ENCODE measurements around the gene WDR88. TPM values are rescaled to one million over a fixed set of nuclear protein-coding genes. Genes with fewer than 3 reads are reported as not detected.
"Not testable (repeated sequence)": the region's sequence is repeated elsewhere in the genome, so short reads cannot be mapped to it uniquely, and the experiment has no call there.

The WDR88 gene
- total RNA-seq, 2 experiments from 2014 or later, result not detected

DNA sequence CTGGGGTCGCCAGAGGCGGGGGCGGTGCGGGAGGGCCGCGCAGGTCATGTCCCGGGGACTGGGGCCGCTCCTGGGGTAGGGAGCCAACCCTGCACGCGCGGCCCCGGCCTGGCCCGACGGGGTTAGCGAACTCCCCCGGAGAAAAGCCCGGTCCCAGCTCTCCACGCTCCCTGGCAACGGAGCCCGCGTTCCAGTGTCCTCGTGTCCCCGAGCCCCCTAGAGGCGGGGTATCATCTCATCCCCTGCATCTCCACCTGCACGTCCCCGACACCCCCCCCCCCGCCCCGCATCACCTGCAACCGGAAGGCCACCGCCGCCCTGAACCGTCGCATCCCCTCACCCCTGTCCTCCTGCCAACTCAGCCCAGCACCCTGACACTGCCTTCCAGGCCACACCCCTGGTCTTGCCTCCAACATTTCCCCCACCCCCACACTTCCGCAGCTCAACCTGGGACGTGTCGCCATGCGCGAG, 2.7 kb downstream of the WDR88 start:
- peaks cover 7% of the 10 kb centered on the region for H3K36me3 Mint-ChIP-seq
- ChIA-PET CTCF (interaction anchor here (1.4 to 1.7 kb wide), 2 partner anchors 8 to 50 kb away, joined by 4 to 7 read pairs; no protein-coding TSS in a partner anchor), POLR2A (no interaction called here)
- peaks cover 3% of the 10 kb centered on the region for H3K4me1 Mint-ChIP-seq (ENCODE audit: low read depth)
- no peaks in the 10 kb centered on the region for H3K27me3 Mint-ChIP-seq
- peak; percentile 76 for DNase-seq
- intact Hi-C loops (cut with micrococcal nuclease), result no loop called here
- no peak overlapping the region for H3K27ac Mint-ChIP-seq
- H3K9me3 Mint-ChIP-seq, result no peaks in the 10 kb centered on the region
- H3K4me3 Mint-ChIP-seq, result peak overlapping the region; percentile 55

DNA sequence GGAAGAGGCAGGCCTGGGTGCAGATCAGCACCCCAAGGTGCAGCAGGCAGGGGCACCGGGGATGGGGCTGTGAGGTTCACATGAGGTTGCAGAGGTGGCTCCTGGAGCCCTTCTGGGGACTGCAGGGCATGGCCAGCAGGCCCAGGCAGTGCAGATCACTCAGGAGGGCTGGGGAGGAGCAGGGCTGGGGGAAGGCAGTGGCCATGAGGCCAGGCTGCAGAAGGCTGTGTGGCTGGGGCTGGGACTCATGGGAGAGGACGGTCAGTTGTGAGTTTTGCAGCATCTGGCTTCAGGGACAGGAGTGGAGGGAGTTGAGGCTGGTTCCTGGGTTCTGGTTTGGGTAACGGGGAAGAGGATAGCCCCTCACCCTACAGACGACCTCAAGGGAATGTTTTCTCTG, 7.3 kb downstream of the WDR88 start:
- H3K27me3 Mint-ChIP-seq, result peaks cover 7% of the 10 kb centered on the region
- POLR2A ChIA-PET, result no interaction called here
- no peaks in the 10 kb centered on the region for H3K9me3 Mint-ChIP-seq
- intact Hi-C loops (cut with micrococcal nuclease), result no loop called here
- no peak overlapping the region for H3K27ac Mint-ChIP-seq
- no peaks in the 10 kb centered on the region for H3K36me3 Mint-ChIP-seq
- CTCF ChIA-PET, result interaction anchor here (0.8 kb wide), 1 partner anchor 45 kb away, joined by 3 read pairs; no protein-coding TSS in a partner anchor
- H3K4me3 Mint-ChIP-seq, result no peak overlapping the region
- peaks cover 7% of the 10 kb centered on the region for H3K4me1 Mint-ChIP-seq (ENCODE audit: low read depth)
- DNase-seq, result no peak

DNA sequence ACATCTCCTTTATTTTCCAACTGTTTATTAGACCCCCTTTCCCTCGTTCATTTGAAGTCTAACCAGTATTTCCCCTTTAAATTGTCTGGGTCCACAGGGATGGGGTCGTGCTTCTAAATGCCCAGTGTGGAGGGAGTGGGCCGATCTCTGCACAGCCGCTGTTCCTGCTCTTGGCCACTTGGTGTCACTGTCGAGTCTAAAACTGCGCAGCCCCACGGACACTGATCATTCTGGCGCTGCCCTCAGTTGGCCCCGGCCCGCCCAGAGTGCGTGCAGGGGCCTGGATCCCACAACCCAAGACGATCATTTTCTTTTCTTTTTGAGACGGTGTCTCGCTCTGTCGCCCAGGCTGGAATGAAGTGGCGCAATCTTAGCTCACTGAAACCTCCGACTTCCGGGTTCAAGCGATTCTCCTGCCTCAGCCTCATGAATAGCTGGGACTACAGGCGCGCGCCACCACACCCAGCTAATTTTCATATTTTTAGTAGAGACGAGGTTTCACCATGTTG, 12.0 kb downstream of the WDR88 start:
- peak overlapping the region; percentile 31 for H3K4me3 Mint-ChIP-seq
- peaks cover 4% of the 10 kb centered on the region for H3K4me1 Mint-ChIP-seq (ENCODE audit: low read depth)
- no peaks in the 10 kb centered on the region for H3K36me3 Mint-ChIP-seq
- CTCF ChIA-PET, result interaction anchor here (0.6 to 4.1 kb wide), 21 partner anchors 10 to 265 kb away, joined by 3 to 54 read pairs (median 4); no protein-coding TSS in a partner anchor
- peak; percentile 75 for DNase-seq
- no peaks in the 10 kb centered on the region for H3K9me3 Mint-ChIP-seq
- intact Hi-C loops (cut with micrococcal nuclease), result loop anchor here (1.0 to 5.0 kb wide), 4 partner anchors 17 to 263 kb away; no protein-coding TSS in a partner anchor
- peak overlapping the region; percentile 28 for H3K27ac Mint-ChIP-seq
- POLR2A ChIA-PET, result no interaction called here
- H3K27me3 Mint-ChIP-seq, result peaks cover 7% of the 10 kb centered on the region

DNA sequence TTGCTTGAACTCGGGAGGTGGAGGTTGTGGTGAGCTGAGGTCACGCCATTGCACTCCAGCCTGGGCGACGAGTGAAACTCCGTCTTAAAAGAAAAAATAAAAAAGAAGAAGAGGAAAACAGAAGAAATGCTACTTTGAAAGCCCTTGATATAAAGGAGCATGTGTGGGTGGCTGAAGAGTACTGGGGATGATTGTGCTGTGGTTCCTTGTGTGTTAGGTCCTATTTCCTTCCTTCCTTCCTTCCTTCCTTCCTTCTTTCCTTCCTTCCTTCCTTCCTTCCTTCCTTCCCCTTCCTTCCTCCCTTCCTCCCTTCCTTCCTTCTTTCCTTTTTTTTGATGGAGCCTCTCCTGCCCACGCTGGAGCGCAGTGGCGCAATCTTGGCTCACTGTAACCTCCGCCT, 14.3 kb downstream of the WDR88 start:
- Mint-ChIP-seq H3K36me3 (no peaks in the 10 kb centered on the region), H3K4me1 (ENCODE audit: low read depth) (peaks cover 4% of the 10 kb centered on the region), H3K27ac (no peak overlapping the region), H3K9me3 (no peaks in the 10 kb centered on the region), H3K4me3 (no peak overlapping the region), H3K27me3 (peaks cover 7% of the 10 kb centered on the region)
- ChIA-PET CTCF (interaction anchor here (2.8 to 4.1 kb wide), 2 partner anchors 31 to 38 kb away, joined by 37 to 54 read pairs; no protein-coding TSS in a partner anchor), POLR2A (no interaction called here)
- DNase-seq, result no peak
- intact Hi-C loops (cut with micrococcal nuclease), result no loop called here

DNA sequence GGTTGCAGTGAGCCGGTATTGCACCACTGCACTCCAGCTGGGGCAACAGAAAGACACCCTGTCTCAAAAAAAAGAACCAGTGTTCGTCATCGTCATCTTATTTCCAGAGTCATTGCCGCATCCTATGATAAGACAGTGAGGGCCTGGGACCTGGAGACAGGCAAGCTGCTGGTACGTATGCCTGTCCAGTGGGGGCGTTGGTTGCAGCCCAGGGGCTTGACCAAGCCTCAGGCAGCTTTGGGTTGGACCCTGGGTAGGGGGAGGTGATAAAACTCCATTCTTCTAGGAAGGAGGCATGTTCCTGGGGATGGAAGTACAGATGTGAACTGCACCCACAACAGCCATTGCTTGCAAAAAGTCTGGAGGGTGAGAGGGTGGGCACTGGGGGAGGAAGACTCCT, 15.6 kb downstream of the WDR88 start:
- H3K4me3 Mint-ChIP-seq, result no peak overlapping the region
- peaks cover 4% of the 10 kb centered on the region for H3K4me1 Mint-ChIP-seq (ENCODE audit: low read depth)
- CTCF ChIA-PET, result interaction anchor here (0.6 to 4.1 kb wide), 3 partner anchors 24 to 37 kb away, joined by 3 to 54 read pairs (median 7); no protein-coding TSS in a partner anchor
- DNase-seq, result no peak
- H3K9me3 Mint-ChIP-seq, result no peaks in the 10 kb centered on the region
- POLR2A ChIA-PET, result no interaction called here
- H3K27ac Mint-ChIP-seq, result no peak overlapping the region
- intact Hi-C loops (cut with micrococcal nuclease), result no loop called here
- H3K36me3 Mint-ChIP-seq, result no peaks in the 10 kb centered on the region
- peaks cover 4% of the 10 kb centered on the region for H3K27me3 Mint-ChIP-seq

DNA sequence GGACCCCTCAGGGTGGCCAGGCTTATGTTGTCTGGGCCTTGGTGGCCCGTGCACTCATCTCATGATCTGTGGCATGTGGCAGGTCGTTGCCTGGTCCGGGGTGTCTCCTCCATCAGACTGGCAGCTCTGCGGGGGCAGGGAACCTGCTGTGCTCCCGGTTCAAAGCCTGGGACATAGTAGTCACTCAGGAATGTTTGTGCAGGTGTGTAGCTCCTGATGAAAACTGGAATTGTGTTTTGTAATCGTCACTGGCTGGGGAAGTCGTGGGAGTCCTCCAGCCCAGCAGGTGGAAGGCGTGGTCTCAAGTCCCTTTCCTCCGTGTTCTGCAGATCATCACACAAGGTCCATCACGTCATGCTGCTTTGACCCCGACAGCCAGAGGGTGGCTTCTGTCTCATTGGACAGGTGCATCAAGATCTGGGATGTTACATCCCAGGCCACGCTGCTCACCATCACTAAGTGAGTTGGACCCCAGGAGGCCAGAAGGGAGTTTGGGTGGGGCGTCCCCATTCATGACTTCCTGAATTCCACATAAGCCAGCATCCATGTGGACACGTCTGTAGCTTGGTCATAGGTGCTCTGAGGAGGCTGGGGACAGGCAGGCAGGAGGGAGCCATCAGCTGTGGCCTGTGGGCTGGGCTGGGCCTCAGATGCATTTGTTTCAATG, 19.1 kb downstream of the WDR88 start:
- ChIA-PET POLR2A (no interaction called here), CTCF (interaction anchor here (1.2 kb wide), 1 partner anchor 9 kb away, joined by 3 read pairs; no protein-coding TSS in a partner anchor)
- H3K4me1 Mint-ChIP-seq (ENCODE audit: low read depth), result no peaks in the 10 kb centered on the region
- H3K36me3 Mint-ChIP-seq, result no peaks in the 10 kb centered on the region
- no peak overlapping the region for H3K4me3 Mint-ChIP-seq
- no peaks in the 10 kb centered on the region for H3K27me3 Mint-ChIP-seq
- intact Hi-C loops (cut with micrococcal nuclease), result no loop called here
- no peaks in the 10 kb centered on the region for H3K9me3 Mint-ChIP-seq
- DNase-seq, result no peak
- H3K27ac Mint-ChIP-seq, result no peak overlapping the region

DNA sequence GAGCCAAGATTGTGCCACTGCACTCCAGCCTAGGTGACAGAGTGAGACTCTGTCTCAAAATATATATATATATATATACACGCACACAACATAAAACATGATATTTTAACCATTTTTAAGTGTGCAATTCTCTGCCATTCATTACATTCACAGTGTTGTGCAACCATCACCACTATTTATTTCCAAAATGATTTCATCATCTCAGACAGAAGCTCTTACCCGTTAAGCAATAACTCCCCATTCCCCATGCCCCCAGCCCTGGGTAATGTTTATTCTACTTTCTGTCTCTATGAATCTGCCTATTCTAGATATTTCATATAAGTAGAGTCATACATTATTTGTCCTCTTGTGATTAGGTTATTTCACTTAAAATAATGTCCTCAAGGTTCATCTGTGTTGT, 20.3 kb downstream of the WDR88 start:
- POLR2A ChIA-PET, result no interaction called here
- H3K9me3 Mint-ChIP-seq, result no peaks in the 10 kb centered on the region
- no peak overlapping the region for H3K4me3 Mint-ChIP-seq
- DNase-seq, result no peak
- no peak overlapping the region for H3K27ac Mint-ChIP-seq
- H3K36me3 Mint-ChIP-seq, result no peaks in the 10 kb centered on the region
- CTCF ChIA-PET, result interaction anchor here (0.7 to 0.8 kb wide), 2 partner anchors 25 to 278 kb away, joined by 3 read pairs; no protein-coding TSS in a partner anchor
- no peaks in the 10 kb centered on the region for H3K27me3 Mint-ChIP-seq
- no peaks in the 10 kb centered on the region for H3K4me1 Mint-ChIP-seq (ENCODE audit: low read depth)
- intact Hi-C loops (cut with micrococcal nuclease), result no loop called here

DNA sequence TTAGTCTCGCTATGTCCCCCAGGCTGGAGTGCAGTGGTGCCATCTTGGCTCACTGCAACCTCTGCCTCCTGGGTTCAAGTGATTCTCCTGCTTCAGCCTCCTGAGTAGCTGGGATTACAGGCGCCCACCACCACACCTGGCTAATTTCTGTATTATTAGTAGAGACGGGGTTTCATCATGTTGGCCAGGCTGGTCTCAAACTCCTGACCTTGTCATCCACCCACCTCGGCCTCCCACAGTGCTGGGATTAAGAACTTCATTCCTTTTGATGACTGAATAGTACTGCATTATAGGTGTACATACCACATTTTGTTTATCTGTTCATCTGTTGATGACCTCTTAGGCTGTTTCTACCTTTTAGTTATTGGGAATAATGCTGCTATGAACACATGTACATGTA, 20.7 kb downstream of the WDR88 start:
- H3K27me3 Mint-ChIP-seq; H3K4me3 Mint-ChIP-seq; H3K36me3 Mint-ChIP-seq; intact Hi-C loops (cut with micrococcal nuclease); H3K4me1 Mint-ChIP-seq (ENCODE audit: low read depth); H3K9me3 Mint-ChIP-seq; H3K27ac Mint-ChIP-seq; DNase-seq; POLR2A ChIA-PET: not testable (repeated sequence)
- CTCF ChIA-PET, result interaction anchor here (0.8 kb wide), 2 partner anchors 27 to 278 kb away, joined by 3 read pairs; no protein-coding TSS in a partner anchor

DNA sequence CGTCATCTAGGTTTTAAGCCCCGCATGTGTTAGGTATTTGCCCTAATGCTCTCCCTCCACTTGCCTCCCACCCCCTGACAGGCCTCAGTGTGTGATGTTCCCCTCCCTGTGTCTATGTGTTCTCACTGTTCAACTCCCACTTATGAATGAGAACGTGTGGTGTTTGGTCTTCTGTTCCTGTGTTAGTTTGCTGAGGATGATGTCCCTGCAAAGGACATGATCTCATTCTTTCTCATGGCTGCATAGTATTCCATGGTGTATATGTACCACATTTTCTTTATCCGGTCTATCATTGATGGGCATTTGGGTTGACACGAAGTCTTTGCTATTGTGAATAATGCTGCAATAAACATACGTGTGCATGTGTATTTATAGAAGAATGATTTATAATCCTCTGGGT, 22.4 kb downstream of the WDR88 start:
- H3K4me1 Mint-ChIP-seq (ENCODE audit: low read depth); H3K36me3 Mint-ChIP-seq; H3K4me3 Mint-ChIP-seq; H3K27me3 Mint-ChIP-seq; DNase-seq; intact Hi-C loops (cut with micrococcal nuclease); H3K9me3 Mint-ChIP-seq; H3K27ac Mint-ChIP-seq; POLR2A ChIA-PET: not testable (repeated sequence)
- CTCF ChIA-PET, result interaction anchor here (0.7 to 1.2 kb wide), 3 partner anchors 10 to 31 kb away, joined by 3 to 5 read pairs (median 3); no protein-coding TSS in a partner anchor

DNA sequence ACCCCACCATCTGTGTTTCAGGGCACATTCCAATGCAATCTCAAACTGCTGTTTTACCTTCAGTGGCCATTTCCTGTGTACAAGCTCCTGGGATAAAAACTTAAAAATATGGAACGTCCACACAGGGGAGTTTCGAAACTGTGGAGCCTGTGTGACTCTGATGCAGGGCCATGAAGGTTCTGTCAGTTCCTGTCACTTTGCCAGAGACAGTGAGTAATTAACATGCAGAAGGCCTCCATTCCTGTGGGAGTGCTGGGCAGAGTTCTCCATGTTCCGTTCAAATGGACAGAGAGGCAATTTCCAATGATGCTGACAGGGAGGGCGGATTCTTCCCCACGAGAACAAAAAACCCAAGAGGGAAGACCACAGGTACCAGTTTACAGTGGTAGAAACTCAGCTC, 24.4 kb downstream of the WDR88 start:
- intact Hi-C loops (cut with micrococcal nuclease), result no loop called here
- Mint-ChIP-seq H3K4me3 (no peak overlapping the region), H3K9me3 (no peaks in the 10 kb centered on the region), H3K27ac (no peak overlapping the region), H3K36me3 (no peaks in the 10 kb centered on the region), H3K27me3 (no peaks in the 10 kb centered on the region), H3K4me1 (ENCODE audit: low read depth) (peaks cover 28% of the 10 kb centered on the region)
- DNase-seq, result no peak
- ChIA-PET POLR2A (interaction anchor here (1.0 kb wide), 1 partner anchor 21 kb away, joined by 3 read pairs; no protein-coding TSS in a partner anchor), CTCF (interaction anchor here (1.0 to 1.7 kb wide), 3 partner anchors 12 to 274 kb away, joined by 3 to 5 read pairs (median 4); no protein-coding TSS in a partner anchor)

DNA sequence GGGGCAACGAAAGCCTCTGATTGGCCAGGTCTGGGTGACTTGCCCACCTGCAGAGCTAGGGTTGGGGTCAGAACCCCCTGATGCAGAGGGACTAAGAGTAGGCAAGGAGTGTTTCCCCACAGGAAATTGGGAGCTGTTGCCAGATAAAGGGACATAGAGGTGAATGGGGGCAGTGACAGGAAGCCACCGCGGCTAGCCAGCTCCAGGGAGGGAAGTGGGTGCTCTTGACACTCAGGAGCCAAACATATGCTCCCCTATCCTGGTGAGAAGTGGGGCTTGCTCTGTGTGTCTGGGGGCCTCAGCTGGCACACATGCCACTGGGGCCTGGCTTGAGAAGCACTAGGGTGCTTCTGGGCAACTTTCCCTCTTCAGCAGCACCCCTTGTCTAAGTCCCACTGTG, 26.0 kb downstream of the WDR88 start:
- H3K9me3 Mint-ChIP-seq, result no peaks in the 10 kb centered on the region
- no peak overlapping the region for H3K4me3 Mint-ChIP-seq
- CTCF ChIA-PET, result interaction anchor here (0.8 to 1.5 kb wide), 4 partner anchors 14 to 32 kb away, joined by 3 to 5 read pairs (median 4); no protein-coding TSS in a partner anchor
- intact Hi-C loops (cut with micrococcal nuclease), result no loop called here
- no peak overlapping the region for H3K27ac Mint-ChIP-seq
- H3K4me1 Mint-ChIP-seq (ENCODE audit: low read depth), result peaks cover 32% of the 10 kb centered on the region
- no peaks in the 10 kb centered on the region for H3K36me3 Mint-ChIP-seq
- no peaks in the 10 kb centered on the region for H3K27me3 Mint-ChIP-seq
- no peak for DNase-seq
- POLR2A ChIA-PET, result no interaction called here

DNA sequence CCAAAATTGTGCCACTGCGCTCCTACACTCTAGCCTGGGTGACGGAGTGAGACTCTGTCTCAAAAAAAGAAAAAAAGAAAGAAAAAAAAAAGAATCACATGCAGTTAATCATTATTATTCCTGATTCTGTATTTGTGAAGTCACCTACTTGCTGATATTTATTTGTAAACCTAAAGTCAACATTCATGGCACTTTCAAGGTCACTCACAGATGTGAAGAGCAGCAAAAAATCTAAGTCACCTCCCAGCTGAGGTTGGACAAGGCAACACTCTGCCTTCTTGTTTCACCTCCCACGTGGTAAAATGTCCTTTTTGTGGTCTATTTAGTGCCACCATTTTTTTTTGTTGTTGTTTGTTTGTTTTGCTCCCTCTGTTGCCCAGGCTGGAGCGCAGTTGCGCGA, 26.5 kb downstream of the WDR88 start:
- no peak for DNase-seq
- peaks cover 32% of the 10 kb centered on the region for H3K4me1 Mint-ChIP-seq (ENCODE audit: low read depth)
- H3K4me3 Mint-ChIP-seq, result no peak overlapping the region
- H3K9me3 Mint-ChIP-seq, result no peaks in the 10 kb centered on the region
- no peak overlapping the region for H3K27ac Mint-ChIP-seq
- POLR2A ChIA-PET, result no interaction called here
- H3K27me3 Mint-ChIP-seq, result no peaks in the 10 kb centered on the region
- CTCF ChIA-PET, result interaction anchor here (0.8 to 3.1 kb wide), 4 partner anchors 14 to 33 kb away, joined by 4 to 17 read pairs (median 4); no protein-coding TSS in a partner anchor
- no peaks in the 10 kb centered on the region for H3K36me3 Mint-ChIP-seq
- intact Hi-C loops (cut with micrococcal nuclease), result no loop called here
